Suppressor macrophage treated with lipopolysaccharide for 1 hour (primary cell): ENCODE data around the gene EXOC8.

ENCODE experiments used
- DNase-seq, 3 donors: peaks; one replicate each; pipeline ENCODE4 v3.0.0-alpha.2; 2020 to 2022

EXOC8 gene

DNA sequence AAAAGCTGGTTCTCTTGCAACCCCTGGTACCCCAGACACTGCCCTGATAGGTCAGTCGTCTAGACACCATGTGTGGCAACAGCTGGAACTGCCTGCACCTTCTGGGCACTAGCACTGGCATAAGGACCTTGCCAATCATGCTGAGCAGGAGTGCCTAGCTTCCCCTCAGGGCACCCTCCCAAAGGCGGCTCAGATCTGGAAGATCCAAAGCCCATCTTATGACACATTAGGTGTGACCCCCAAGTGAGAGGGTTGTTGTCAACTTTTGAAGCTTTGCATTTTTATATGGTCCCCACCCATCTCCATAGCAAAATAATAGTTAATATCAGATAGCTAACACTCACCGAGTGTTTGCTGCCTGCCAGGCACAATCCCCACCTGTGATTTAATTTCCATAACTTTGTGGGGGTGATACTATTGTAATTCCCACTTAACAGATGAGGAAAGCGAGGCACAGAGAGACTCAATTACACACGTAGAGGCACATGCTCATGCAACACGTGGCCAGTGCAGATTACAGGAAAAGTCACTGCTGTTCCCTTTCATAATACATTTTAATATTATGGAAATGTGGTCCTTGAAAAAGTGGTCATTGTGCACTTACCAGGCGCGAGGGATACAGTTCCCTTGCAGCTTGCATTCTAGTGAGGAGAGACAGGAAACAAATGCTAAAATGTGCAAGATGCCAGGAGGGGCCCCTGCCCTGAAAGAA, 25.8 kb downstream of the EXOC8 start:
- DNase-seq = no peak

GRCh38 chr1:231310391-231310934, 27.2 kb downstream of the EXOC8 start:
- DNase-seq = no peak

- DNase-seq = no peak
Observed at GRCh38 chr1:231301990-231302389, 35.7 kb downstream of the EXOC8 start.

DNA sequence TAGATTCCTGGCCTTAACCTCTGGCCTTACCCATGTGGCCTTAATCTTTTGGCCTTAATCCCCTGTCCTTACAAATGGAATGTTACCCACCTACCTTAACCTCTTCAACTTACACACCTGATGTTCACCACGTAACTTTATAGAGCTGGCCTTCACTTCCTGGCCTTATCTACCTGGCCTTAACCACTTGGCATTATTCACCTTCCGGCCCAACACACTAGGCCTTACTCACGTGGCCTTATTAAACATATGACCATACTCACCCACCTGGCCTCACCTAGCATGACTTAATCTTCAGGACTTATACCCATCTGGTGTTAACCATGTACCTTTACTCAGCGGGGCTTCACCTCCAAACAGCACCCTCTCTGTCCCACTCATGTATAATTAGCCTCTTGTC, 41.7 kb downstream of the EXOC8 start:
- DNase-seq = no peak

DNA sequence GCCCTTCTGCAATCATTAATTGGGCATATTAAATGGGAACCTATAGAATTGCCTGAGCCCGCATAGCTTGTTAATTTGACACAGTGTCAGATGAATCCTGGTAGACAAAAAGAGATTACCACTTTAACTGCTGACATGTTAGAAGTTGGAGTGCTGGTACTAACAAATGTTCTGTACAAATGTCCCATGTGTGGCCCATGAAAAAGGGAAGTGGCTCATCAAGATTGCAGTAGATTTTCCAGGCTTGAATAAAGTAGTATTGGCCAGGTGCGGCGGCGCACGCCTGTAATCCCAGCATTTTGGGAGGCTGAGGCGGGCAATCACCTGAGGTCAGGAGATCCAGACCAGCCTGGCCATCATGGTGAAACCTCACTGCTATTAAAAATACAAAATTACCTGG, 51.0 kb downstream of the EXOC8 start:
- DNase-seq = no peak

GRCh38 chr1:231284441-231284840, 53.2 kb downstream of the EXOC8 start:
- no peak for DNase-seq
